Neural progenitor cell (in vitro differentiated cells): ENCODE measurements around the gene LBX2.

Source experiments
- CTCF ChIP-seq: fragments of 200-600 bp; sonication (generic); IDR thresholded peaks from 2 replicates; pipeline ENCODE4 v1.5.1; 2017; ENCODE audit warnings: antibody characterized with exemption, mild to moderate bottlenecking
- EZH2 ChIP-seq: fragments of 200-600 bp; sonication (generic); IDR thresholded peaks from 2 replicates; pipeline ENCODE4 v1.6.1; 2017; ENCODE audit warnings: antibody characterized with exemption, mild to moderate bottlenecking, moderate library complexity

GRCh38 chr2:74491648-74492544 is 7.5 kb downstream of the LBX2 start:
- TF ChIP-seq CTCF (no peak), EZH2 (no peak)
